Measurements from ENCODE around the gene NANOS3. TPM values are rescaled to one million over a fixed set of nuclear protein-coding genes. Genes with fewer than 3 reads are reported as not detected.

NANOS3 gene
- total and polyA plus RNA-seq, 4 donors: 0.81 to 1.5 (median 0.82) TPM; not detected in 1

GRCh38 chr19:13908674-13909073 is 31.7 kb downstream of the NANOS3 start:
- 89 to 93% methylated on average over 8 of the region's 8 CpGs for WGBS, 2 donors
- TF ChIP-seq CTCF (IDR thresholded peaks at IDR 0.05; ENCODE audit: control extremely low read depth, extremely low read depth): no peak
- no peak for ATAC-seq (ENCODE audit: insufficient read depth, low FRiP score)

GRCh38 chr19:13909430-13909829 is 32.5 kb downstream of the NANOS3 start:
- H3K9ac ChIP-seq (ENCODE audit: insufficient read depth in 1 of 2, low read length in 2 of 2): no peak overlapping the region

More at GRCh38 chr19:13908674-13909073, 31.7 kb downstream of the NANOS3 start:
- no peaks in the 10 kb centered on the region for H3K9me3 ChIP-seq (ENCODE audit: control insufficient read depth in 4 of 4, insufficient read depth in 3 of 4, low read length in 3 of 4)
- no peak overlapping the region for H3K27ac ChIP-seq (ENCODE audit: low read depth in 1 of 2, low read length in 1 of 2)
- peaks cover 0 to 11% (median 3%) of the 10 kb centered on the region in 5 donors for H3K4me1 ChIP-seq (ENCODE audit: control insufficient read depth in 5 of 5, insufficient read depth in 5 of 5, low read length in 5 of 5)
- no peak overlapping the region for H3K9ac ChIP-seq (ENCODE audit: insufficient read depth in 1 of 2, low read length in 2 of 2)
- H3K4me3 ChIP-seq: no peak overlapping the region
- H3K36me3 ChIP-seq (ENCODE audit: control insufficient read depth in 4 of 4, insufficient read depth in 4 of 4, low read length in 4 of 4): peaks cover 0 to 23% (median 5%) of the 10 kb centered on the region in 4 donors
- no peak for DNase-seq
- H3K27me3 ChIP-seq (ENCODE audit: control insufficient read depth in 3 of 3, insufficient read depth in 3 of 3, low read length in 2 of 3): no peaks in the 10 kb centered on the region

GRCh38 chr19:13913352-13913751 is 36.4 kb downstream of the NANOS3 start:
- H3K4me3 ChIP-seq: no peak overlapping the region
- DNase-seq (no peak), ATAC-seq (ENCODE audit: insufficient read depth, low FRiP score) (no peak)
- H3K4me1 ChIP-seq (ENCODE audit: control insufficient read depth in 5 of 5, insufficient read depth in 5 of 5, low read length in 5 of 5): no peaks in the 10 kb centered on the region
- TF ChIP-seq CTCF (IDR thresholded peaks at IDR 0.05; ENCODE audit: control extremely low read depth, extremely low read depth): no peak
- H3K27me3 ChIP-seq (ENCODE audit: control insufficient read depth in 3 of 3, insufficient read depth in 3 of 3, low read length in 2 of 3): no peaks in the 10 kb centered on the region
- no peak overlapping the region for H3K9ac ChIP-seq (ENCODE audit: insufficient read depth in 1 of 2, low read length in 2 of 2)
- H3K9me3 ChIP-seq (ENCODE audit: control insufficient read depth in 4 of 4, insufficient read depth in 3 of 4, low read length in 3 of 4): no peaks in the 10 kb centered on the region
- 96 to 97% methylated on average over 17 of the region's 17 CpGs for WGBS, 2 donors
- peaks cover 3 to 35% (median 7%) of the 10 kb centered on the region in 4 donors for H3K36me3 ChIP-seq (ENCODE audit: control insufficient read depth in 4 of 4, insufficient read depth in 4 of 4, low read length in 4 of 4)
- no peak overlapping the region for H3K27ac ChIP-seq (ENCODE audit: low read depth in 1 of 2, low read length in 1 of 2)

More at GRCh38 chr19:13909430-13909829, 32.5 kb downstream of the NANOS3 start:
- H3K4me1 ChIP-seq (ENCODE audit: control insufficient read depth in 5 of 5, insufficient read depth in 5 of 5, low read length in 5 of 5): peaks cover 0 to 11% (median 3%) of the 10 kb centered on the region in 5 donors
- TF ChIP-seq CTCF (IDR thresholded peaks at IDR 0.05; ENCODE audit: control extremely low read depth, extremely low read depth): no peak
- H3K27ac ChIP-seq (ENCODE audit: low read depth in 1 of 2, low read length in 1 of 2): no peak overlapping the region
- H3K4me3 ChIP-seq: no peak overlapping the region
- ATAC-seq (ENCODE audit: insufficient read depth, low FRiP score) (no peak), DNase-seq (no peak)
- WGBS, 2 donors: 98 to 100% methylated on average over 2 of the region's 2 CpGs
- no peaks in the 10 kb centered on the region for H3K9me3 ChIP-seq (ENCODE audit: control insufficient read depth in 4 of 4, insufficient read depth in 3 of 4, low read length in 3 of 4)
- H3K27me3 ChIP-seq (ENCODE audit: control insufficient read depth in 3 of 3, insufficient read depth in 3 of 3, low read length in 2 of 3): no peaks in the 10 kb centered on the region
- peaks cover 0 to 23% (median 5%) of the 10 kb centered on the region in 4 donors for H3K36me3 ChIP-seq (ENCODE audit: control insufficient read depth in 4 of 4, insufficient read depth in 4 of 4, low read length in 4 of 4)

- no peaks in the 10 kb centered on the region for H3K27me3 ChIP-seq (ENCODE audit: control insufficient read depth in 3 of 3, insufficient read depth in 3 of 3, low read length in 2 of 3)
- H3K4me1 ChIP-seq (ENCODE audit: control insufficient read depth in 5 of 5, insufficient read depth in 5 of 5, low read length in 5 of 5): no peaks in the 10 kb centered on the region
- TF ChIP-seq CTCF (IDR thresholded peaks at IDR 0.05; ENCODE audit: control extremely low read depth, extremely low read depth): no peak
- no peak overlapping the region for H3K9ac ChIP-seq (ENCODE audit: insufficient read depth in 1 of 2, low read length in 2 of 2)
- no peak for ATAC-seq (ENCODE audit: insufficient read depth, low FRiP score)
- H3K9me3 ChIP-seq (ENCODE audit: control insufficient read depth in 4 of 4, insufficient read depth in 3 of 4, low read length in 3 of 4): no peaks in the 10 kb centered on the region
- 80 to 91% methylated on average over 3 of the region's 3 CpGs for WGBS, 2 donors
- H3K36me3 ChIP-seq (ENCODE audit: control insufficient read depth in 4 of 4, insufficient read depth in 4 of 4, low read length in 4 of 4): peaks cover 3 to 42% (median 7%) of the 10 kb centered on the region in 4 donors
- DNase-seq: no peak
- H3K4me3 ChIP-seq: no peak overlapping the region
- no peak overlapping the region for H3K27ac ChIP-seq (ENCODE audit: low read depth in 1 of 2, low read length in 1 of 2)
These were observed 37.8 kb downstream of the NANOS3 start for GRCh38 chr19:13914777-13915176.
